DND-41 (cell line): ENCODE measurements around the gene HERC3.

Experiments used
- ATAC-seq: fragments of 200-7000 bp; cut with Tn5 transposase; 3 replicates; pipeline ENCODE4 v1.9.1; 2021; ENCODE audit warnings: low read depth; ENCODE audit not compliant: insufficient read depth
- DNase-seq: peaks from one replicate; pipeline ENCODE4 v3.0.0-alpha.2; 2020
- H2AFZ ChIP-seq: 2 replicates; pipeline ENCODE4 v1.6.0; 2012; ENCODE audit warnings: low read depth, low read length
- H3K27ac ChIP-seq: 2 replicates; pipeline ENCODE4 v1.5.1; 2012; ENCODE audit warnings: low read length, inconsistent platforms
- H3K27me3 ChIP-seq: fragments of 200-600 bp; sonication (generic); 2 replicates; pipeline ENCODE4 v1.6.0; 2012; ENCODE audit warnings: low read length, mild to moderate bottlenecking, inconsistent platforms; ENCODE audit not compliant: insufficient read depth, poor library complexity
- H3K36me3 ChIP-seq: 2 replicates; pipeline ENCODE4 v1.5.1; 2012; ENCODE audit warnings: low read length, inconsistent platforms; ENCODE audit not compliant: insufficient read depth
- H3K4me1 ChIP-seq: 2 replicates; pipeline ENCODE4 v1.5.1; 2012; ENCODE audit warnings: mild to moderate bottlenecking, low read length; ENCODE audit not compliant: insufficient read depth
- H3K4me2 ChIP-seq: 2 replicates; pipeline ENCODE4 v1.6.0; 2012; ENCODE audit warnings: mild to moderate bottlenecking, moderate library complexity, low read length, inconsistent platforms; ENCODE audit not compliant: insufficient read depth
- H3K4me3 ChIP-seq, 2 experiments: fragments of 200-600 bp in 1 of 2; shearing (Covaris generic) in 1 of 2; 2 replicates each; pipeline ENCODE4 v1.5.1; 2012 to 2016; ENCODE audit warnings: inconsistent platforms in 2 of 2, low read length in 2 of 2, mild to moderate bottlenecking in 2 of 2, low read depth in 1 of 2, moderate library complexity in 1 of 2
- H3K79me2 ChIP-seq: 2 replicates; pipeline ENCODE4 v1.6.0; 2012; ENCODE audit warnings: low read length, inconsistent platforms; ENCODE audit not compliant: insufficient read depth
- H3K9ac ChIP-seq: 2 replicates; pipeline ENCODE4 v1.6.0; 2012; ENCODE audit warnings: low read depth, mild to moderate bottlenecking, inconsistent platforms, low read length, moderate library complexity
- H3K9me3 ChIP-seq: 2 replicates; pipeline ENCODE4 v1.5.1; 2012; ENCODE audit warnings: low read length, moderate library complexity, mild to moderate bottlenecking, inconsistent platforms; ENCODE audit not compliant: insufficient read depth, severe bottlenecking
- H4K20me1 ChIP-seq: 2 replicates; pipeline ENCODE4 v1.6.0; 2012; ENCODE audit warnings: low read length; ENCODE audit not compliant: insufficient read depth
- EZH2 ChIP-seq: IDR thresholded peaks from 3 replicates; pipeline ENCODE4 v1.6.1; 2012; ENCODE audit warnings: borderline replicate concordance, low read depth, mild to moderate bottlenecking, moderate library complexity, low read length, inconsistent platforms; ENCODE audit not compliant: severe bottlenecking
- TF ChIP-seq, protein P1 (sequence below): IDR thresholded peaks from 2 replicates; pipeline ENCODE4 v1.5.1; 2012; ENCODE audit warnings: borderline replicate concordance, low read length, moderate library complexity, mild to moderate bottlenecking; ENCODE audit not compliant: poor library complexity, severe bottlenecking; ENCODE audit errors: extremely low read depth

The HERC3 gene

GRCh38 chr4:88618782-88619485 lies 26.7 kb downstream of the HERC3 start:
- Histone ChIP-seq H3K9ac (no peak overlapping the region), H3K4me2 (no peak overlapping the region), H3K27ac (no peak overlapping the region), H3K4me1 (peaks cover 2% of the 10 kb centered on the region), H3K27me3 (no peaks in the 10 kb centered on the region), H3K4me3 (no peak overlapping the region), H4K20me1 (peaks cover 2% of the 10 kb centered on the region; the same call in 1 of the 2 replicates), H3K36me3 (no peaks in the 10 kb centered on the region), H3K9me3 (peaks cover 4% of the 10 kb centered on the region), H2AFZ (no peak overlapping the region), H3K79me2 (peaks cover 10% of the 10 kb centered on the region; the same call in 1 of the 2 replicates)
- DNase-seq (no peak), ATAC-seq (no peak)
- TF ChIP-seq, protein P1, sequence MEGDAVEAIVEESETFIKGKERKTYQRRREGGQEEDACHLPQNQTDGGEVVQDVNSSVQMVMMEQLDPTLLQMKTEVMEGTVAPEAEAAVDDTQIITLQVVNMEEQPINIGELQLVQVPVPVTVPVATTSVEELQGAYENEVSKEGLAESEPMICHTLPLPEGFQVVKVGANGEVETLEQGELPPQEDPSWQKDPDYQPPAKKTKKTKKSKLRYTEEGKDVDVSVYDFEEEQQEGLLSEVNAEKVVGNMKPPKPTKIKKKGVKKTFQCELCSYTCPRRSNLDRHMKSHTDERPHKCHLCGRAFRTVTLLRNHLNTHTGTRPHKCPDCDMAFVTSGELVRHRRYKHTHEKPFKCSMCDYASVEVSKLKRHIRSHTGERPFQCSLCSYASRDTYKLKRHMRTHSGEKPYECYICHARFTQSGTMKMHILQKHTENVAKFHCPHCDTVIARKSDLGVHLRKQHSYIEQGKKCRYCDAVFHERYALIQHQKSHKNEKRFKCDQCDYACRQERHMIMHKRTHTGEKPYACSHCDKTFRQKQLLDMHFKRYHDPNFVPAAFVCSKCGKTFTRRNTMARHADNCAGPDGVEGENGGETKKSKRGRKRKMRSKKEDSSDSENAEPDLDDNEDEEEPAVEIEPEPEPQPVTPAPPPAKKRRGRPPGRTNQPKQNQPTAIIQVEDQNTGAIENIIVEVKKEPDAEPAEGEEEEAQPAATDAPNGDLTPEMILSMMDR: no peak
- no peak for TF ChIP-seq EZH2

DNA sequence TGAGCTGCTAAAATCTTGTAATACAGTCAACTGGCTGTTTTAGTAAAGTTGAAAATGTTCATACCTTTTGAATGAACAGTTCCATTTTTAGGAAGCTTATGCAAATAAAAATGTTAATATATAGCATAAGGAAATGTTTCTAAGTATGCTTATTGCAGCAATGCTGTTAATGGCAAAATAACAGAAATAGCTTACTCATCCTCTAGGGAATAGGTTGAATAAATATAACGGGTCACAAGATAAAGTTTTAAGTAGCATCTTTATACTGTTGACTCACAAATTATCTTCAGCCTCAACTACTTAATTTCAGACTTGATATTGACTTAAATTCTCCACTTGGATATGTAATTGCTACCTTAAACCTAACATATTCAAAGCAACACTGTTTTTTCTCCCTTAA lies 27.7 kb downstream of the HERC3 start:
- no peak for TF ChIP-seq EZH2
- TF ChIP-seq, protein P1: no peak
- H2AFZ ChIP-seq: no peak overlapping the region
- no peak for ATAC-seq
- H3K4me2 ChIP-seq: no peak overlapping the region
- H3K4me3 ChIP-seq: no peak overlapping the region
- no peaks in the 10 kb centered on the region for H3K36me3 ChIP-seq
- H3K9me3 ChIP-seq: peaks cover 4% of the 10 kb centered on the region
- no peak overlapping the region for H3K9ac ChIP-seq
- H3K4me1 ChIP-seq: no peaks in the 10 kb centered on the region
- H4K20me1 ChIP-seq: peaks cover 2% of the 10 kb centered on the region; the same call in 1 of the 2 replicates
- H3K27ac ChIP-seq: no peak overlapping the region
- no peaks in the 10 kb centered on the region for H3K27me3 ChIP-seq
- DNase-seq: no peak
- H3K79me2 ChIP-seq: peaks cover 6% of the 10 kb centered on the region; the same call in 1 of the 2 replicates

- no peak for TF ChIP-seq EZH2
- TF ChIP-seq, protein P1: no peak
Observed at GRCh38 chr4:88621763-88622327, 29.6 kb downstream of the HERC3 start.

More at GRCh38 chr4:88621763-88622327, 29.6 kb downstream of the HERC3 start:
- no peaks in the 10 kb centered on the region for H3K27me3 ChIP-seq
- peaks cover 4% of the 10 kb centered on the region for H3K9me3 ChIP-seq
- peaks cover 2% of the 10 kb centered on the region; the same call in 1 of the 2 replicates for H3K79me2 ChIP-seq
- no peak overlapping the region for H2AFZ ChIP-seq
- H3K9ac ChIP-seq: no peak overlapping the region
- H3K4me3 ChIP-seq: no peak overlapping the region
- DNase-seq (no peak), ATAC-seq (no peak)
- no peaks in the 10 kb centered on the region for H3K4me1 ChIP-seq
- no peak overlapping the region for H3K4me2 ChIP-seq
- no peaks in the 10 kb centered on the region for H3K36me3 ChIP-seq
- peaks cover 2% of the 10 kb centered on the region; the same call in 1 of the 2 replicates for H4K20me1 ChIP-seq
- no peak overlapping the region for H3K27ac ChIP-seq
